D721Med (cell line): Measurements from ENCODE around the gene BICC1.
"Not testable (repeated sequence)": the region's sequence is repeated elsewhere in the genome, so short reads cannot be mapped to it uniquely, and the experiment has no call there.

Source experiments
- DNase-seq: peaks from one replicate; pipeline ENCODE4 v3.0.0; 2011; ENCODE audit warnings: low spot score; ENCODE audit not compliant: insufficient read length
- FAIRE-seq: peaks from 2 replicates; lab custom pipeline; 2011; peaks lifted over from hg19 to GRCh38; lab: Jason Lieb, UNC
- TF ChIP-seq, protein P1 (sequence below): IDR thresholded peaks from 2 replicates; pipeline ENCODE4 v1.5.1; 2012; ENCODE audit warnings: mild to moderate bottlenecking, control low read depth; ENCODE audit not compliant: insufficient read depth; ENCODE audit errors: missing control alignments

Gene BICC1

DNA sequence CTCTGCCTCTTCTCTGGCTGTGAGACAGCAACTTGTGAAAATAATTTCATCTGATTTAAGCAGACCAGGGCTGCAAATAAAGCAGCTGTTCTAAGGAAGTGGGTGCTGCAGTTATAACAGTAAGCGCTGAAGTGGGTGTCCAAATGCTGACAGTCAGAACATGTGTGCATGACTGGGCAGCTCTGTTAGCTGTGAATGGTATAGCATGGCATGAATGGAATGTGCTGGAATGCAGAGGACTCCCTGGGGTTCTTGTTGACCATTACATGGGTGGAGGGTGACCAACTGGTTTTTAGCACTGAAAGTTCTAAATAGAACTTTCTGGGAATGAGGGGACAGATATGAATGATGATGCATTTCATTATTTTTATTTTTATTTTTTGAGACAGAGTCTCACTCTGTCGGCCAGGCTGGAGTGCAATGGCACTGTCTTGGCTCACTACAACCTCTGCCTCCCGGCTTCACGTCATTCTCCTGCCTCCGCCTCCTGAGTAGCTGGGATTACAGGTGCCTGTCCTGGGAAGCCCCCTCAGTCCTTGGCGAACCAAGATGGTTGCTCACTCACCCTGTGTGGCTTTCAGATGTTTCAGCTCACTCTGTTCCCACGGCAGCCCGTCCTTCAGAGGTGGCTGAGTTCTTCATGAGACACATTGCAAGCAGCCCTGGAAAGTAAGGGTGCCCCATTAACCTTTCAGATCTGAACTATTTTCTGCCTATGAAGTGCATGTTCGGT, 344.0 kb downstream of the BICC1 start:
- TF ChIP-seq, protein P1, sequence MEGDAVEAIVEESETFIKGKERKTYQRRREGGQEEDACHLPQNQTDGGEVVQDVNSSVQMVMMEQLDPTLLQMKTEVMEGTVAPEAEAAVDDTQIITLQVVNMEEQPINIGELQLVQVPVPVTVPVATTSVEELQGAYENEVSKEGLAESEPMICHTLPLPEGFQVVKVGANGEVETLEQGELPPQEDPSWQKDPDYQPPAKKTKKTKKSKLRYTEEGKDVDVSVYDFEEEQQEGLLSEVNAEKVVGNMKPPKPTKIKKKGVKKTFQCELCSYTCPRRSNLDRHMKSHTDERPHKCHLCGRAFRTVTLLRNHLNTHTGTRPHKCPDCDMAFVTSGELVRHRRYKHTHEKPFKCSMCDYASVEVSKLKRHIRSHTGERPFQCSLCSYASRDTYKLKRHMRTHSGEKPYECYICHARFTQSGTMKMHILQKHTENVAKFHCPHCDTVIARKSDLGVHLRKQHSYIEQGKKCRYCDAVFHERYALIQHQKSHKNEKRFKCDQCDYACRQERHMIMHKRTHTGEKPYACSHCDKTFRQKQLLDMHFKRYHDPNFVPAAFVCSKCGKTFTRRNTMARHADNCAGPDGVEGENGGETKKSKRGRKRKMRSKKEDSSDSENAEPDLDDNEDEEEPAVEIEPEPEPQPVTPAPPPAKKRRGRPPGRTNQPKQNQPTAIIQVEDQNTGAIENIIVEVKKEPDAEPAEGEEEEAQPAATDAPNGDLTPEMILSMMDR = no peak
- DNase-seq = no peak
- FAIRE-seq = no peak

DNA sequence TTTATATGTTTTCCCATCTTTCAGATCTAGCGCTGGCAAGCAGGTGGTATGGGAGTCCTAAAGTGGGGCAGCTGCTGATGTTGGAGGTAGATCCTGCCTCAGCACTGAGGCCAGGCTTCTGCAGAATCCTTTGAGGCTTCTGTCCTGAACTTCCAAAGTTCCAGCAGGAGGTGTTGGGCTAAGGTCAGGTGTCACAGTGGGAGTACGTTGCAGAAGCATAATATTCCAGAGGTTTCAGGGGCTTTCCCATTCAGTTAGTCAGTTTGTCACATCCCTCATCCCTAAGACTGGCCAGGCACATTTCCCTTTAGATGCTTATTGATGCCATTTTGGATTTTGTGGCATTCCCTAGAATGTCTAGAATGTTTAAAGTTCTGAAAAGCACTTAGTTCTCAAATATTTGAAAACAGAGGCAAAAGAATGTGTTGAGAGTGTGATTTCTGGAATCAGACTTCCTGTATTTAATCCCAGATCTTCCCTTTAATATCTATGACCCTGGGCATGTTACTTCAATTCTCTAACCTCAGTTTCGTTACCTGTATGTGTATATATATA, 344.7 kb downstream of the BICC1 start:
- TF ChIP-seq, protein P1 = no peak
- FAIRE-seq (no peak), DNase-seq (no peak)

DNA sequence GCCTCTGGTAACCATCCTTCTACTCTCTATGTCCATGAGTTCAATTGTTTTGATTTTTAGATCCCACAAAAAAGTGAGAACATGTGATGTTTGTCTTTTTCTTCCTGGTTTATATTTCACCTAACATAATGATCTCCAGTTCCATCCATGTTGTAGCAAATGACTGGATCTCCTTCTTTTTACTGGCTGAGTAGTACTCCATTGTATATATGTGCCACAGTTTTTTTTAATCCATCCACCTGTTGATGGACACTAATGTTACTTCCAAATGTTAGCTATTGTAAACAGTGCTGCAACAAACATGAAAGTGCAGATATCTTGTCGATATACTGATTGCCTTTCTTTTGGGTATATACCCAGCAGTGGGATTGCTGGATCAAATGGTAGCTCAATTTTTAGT, 345.5 kb downstream of the BICC1 start:
- FAIRE-seq, DNase-seq: not testable (repeated sequence)

DNA sequence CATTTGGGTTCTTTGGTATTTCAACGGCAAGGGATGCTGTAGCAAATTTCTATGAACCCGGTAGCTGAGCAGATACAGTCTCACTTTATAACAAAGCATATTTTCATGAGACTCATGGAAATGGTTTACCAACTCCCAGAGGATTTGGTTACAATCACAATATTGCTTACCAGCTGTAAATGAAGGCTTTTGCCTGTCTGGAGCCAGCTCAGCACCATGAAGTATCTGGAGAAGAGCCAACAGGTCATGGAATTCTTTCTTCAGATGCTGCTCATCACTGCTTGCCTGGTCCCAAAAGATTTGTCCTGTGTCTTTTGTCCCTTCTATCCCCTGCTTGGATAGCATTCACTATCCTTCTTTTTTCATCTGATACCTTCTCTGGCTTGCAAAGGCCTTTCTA, 346.9 kb downstream of the BICC1 start:
- TF ChIP-seq, protein P1 = no peak
- DNase-seq = no peak
- FAIRE-seq = no peak

DNA sequence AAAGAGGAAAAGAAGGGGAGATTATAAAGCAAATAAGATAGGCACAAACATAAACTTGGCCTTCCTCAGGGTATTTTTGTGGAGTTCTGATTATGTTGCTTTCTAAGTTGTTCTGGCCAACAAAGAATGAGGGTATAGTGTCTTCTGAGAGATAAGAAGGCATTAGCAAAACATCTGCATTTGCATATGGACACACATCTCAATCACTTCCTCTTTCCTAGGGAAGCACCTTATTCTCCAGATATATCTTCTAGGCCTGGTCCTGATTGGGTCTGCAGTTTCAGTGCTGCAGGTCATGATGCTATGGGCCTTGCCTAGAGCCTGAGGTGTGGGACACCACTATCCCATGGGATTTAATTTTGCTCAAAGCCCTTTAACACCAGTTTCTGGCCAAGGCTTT, 355.0 kb downstream of the BICC1 start:
- DNase-seq (no peak), FAIRE-seq (no peak)

DNA sequence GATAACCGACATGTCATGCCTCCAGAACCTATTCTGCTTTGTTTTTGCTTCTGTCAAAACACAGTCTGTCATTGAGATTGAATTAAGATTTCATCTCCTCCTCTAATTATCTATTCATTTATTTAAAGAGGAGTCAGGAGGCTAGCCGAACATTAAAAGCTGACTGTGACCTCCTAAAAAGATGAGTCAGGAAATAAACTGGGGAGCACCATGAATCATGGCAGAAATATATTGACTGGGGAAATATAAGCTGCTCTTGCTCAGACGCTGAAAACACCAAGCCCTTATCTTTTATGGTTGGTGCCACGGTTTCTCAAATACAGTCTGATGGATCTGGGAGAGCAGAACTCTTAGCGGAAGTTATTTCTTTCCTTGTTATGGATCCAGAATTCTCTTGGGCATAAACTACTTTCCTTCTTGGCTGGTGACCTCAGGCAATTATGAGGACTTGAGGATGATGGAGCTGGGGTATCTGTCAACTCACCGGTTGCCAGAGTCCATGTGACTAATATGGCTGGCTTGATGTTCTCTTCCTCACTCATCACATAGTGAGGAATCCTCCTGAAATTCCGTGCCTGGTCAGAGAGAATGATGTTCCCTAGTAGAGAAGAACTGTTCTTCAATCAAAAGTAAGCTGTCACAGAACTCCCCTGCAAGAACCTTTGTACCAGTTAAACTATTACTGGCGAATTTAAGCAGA, 356.2 kb downstream of the BICC1 start:
- no peak for DNase-seq
- FAIRE-seq = no peak
- TF ChIP-seq, protein P1 = no peak

More for the DNA sequence above, 355.0 kb downstream of the BICC1 start:
- TF ChIP-seq, protein P1 = no peak

DNA sequence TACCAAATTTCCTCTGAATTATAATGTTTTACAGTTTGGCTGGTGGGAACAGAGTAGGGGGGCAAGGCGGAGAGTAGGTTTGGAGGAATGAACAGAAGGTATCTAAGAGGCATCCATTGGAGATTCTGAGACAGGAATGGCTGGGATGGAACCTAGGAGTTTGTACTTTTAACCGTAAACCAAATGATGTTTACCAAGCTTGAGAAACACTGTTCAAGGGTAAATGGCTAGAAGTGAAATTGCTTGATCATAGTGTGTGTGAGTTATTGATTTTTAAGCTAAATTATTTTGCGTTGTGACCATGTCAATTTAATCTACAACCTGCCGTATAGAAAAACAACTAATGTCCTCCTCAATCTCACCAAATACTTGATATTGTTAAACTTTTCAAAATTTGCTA, 357.4 kb downstream of the BICC1 start:
- FAIRE-seq (no peak), DNase-seq (no peak)
- TF ChIP-seq, protein P1 = no peak
